CD14-positive monocyte (primary cell): Measurements from ENCODE around the gene LRCH1. TPM values are rescaled to one million over a fixed set of nuclear protein-coding genes. Genes with fewer than 3 reads are reported as not detected.

Source experiments
- DNase-seq, 3 donors: peaks; one replicate each; pipeline ENCODE4 v3.0.0-alpha.2; 2011 to 2022
- H2AFZ ChIP-seq: 2 replicates; pipeline ENCODE4 v1.6.0; 2012; ENCODE audit warnings: mild to moderate bottlenecking, low read depth, low read length, inconsistent platforms; ENCODE audit not compliant: insufficient read depth, poor library complexity, severe bottlenecking
- H3K27ac ChIP-seq, 2 donors: 1 replicate in 1 of 2; 2 replicates in 1 of 2; pipeline ENCODE4 v1.5.1; 2012 to 2013; ENCODE audit warnings: low read length in 2 of 2, control low read depth in 1 of 2, inconsistent platforms in 1 of 2, low read depth in 1 of 2, mild to moderate bottlenecking in 1 of 2
- H3K27me3 ChIP-seq, 2 donors: one replicate each; pipeline versions ENCODE4 v1.6.0 to v1.6.1; 2011 to 2013; ENCODE audit warnings: low read length in 2 of 2; ENCODE audit not compliant: control insufficient read depth in 2 of 2, insufficient read depth in 2 of 2
- H3K36me3 ChIP-seq, 2 donors: replicated peaks in 1 of 2; 1 replicate in 1 of 2; 2 replicates in 1 of 2; pipeline versions ENCODE4 v1.5.1 to v1.6.1; 2012 to 2013; ENCODE audit warnings: low read length in 2 of 2, control low read depth in 1 of 2, inconsistent platforms in 1 of 2, mild to moderate bottlenecking in 1 of 2; ENCODE audit not compliant: insufficient read depth in 2 of 2, control insufficient read depth in 1 of 2
- H3K4me1 ChIP-seq, 2 donors: 1 replicate in 1 of 2; 2 replicates in 1 of 2; pipeline versions ENCODE4 v1.5.1 to v1.6.1; 2012 to 2013; ENCODE audit warnings: low read length in 2 of 2, control low read depth in 1 of 2, inconsistent platforms in 1 of 2, mild to moderate bottlenecking in 1 of 2, moderate library complexity in 1 of 2; ENCODE audit not compliant: insufficient read depth in 2 of 2, control insufficient read depth in 1 of 2
- H3K4me2 ChIP-seq: replicated peaks from 2 replicates; pipeline ENCODE3; 2012; ENCODE audit warnings: low read length, moderate library complexity, mild to moderate bottlenecking; ENCODE audit not compliant: poor library complexity, severe bottlenecking; ENCODE audit errors: extremely low read depth
- H3K4me3 ChIP-seq, 3 experiments: fragments of 200-600 bp in 1 of 3; sonication (generic) in 1 of 3; replicated peaks in 1 of 3; 1 replicate in 2 of 3; 2 replicates in 1 of 3; pipeline ENCODE4 v1.5.1; 2011 to 2013; ENCODE audit warnings: low read length in 3 of 3, mild to moderate bottlenecking in 3 of 3, control low read depth in 2 of 3, low read depth in 2 of 3, inconsistent platforms in 1 of 3, moderate library complexity in 1 of 3
- H3K79me2 ChIP-seq: 2 replicates; pipeline ENCODE4 v1.6.0; 2012; ENCODE audit warnings: mild to moderate bottlenecking, control low read depth, inconsistent platforms, low read length, moderate library complexity; ENCODE audit not compliant: insufficient read depth
- H3K9ac ChIP-seq: 2 replicates; pipeline ENCODE4 v1.6.0; 2017; ENCODE audit warnings: low read length, mild to moderate bottlenecking; ENCODE audit not compliant: insufficient read depth, poor library complexity, severe bottlenecking
- H3K9me3 ChIP-seq, 2 donors: replicated peaks in 1 of 2; 1 replicate in 1 of 2; 2 replicates in 1 of 2; pipeline versions ENCODE4 v1.5.1 to v1.6.1; 2012 to 2013; ENCODE audit warnings: low read length in 2 of 2, control low read depth in 1 of 2; ENCODE audit not compliant: control insufficient read depth in 1 of 2, insufficient read depth in 1 of 2
- H4K20me1 ChIP-seq: 2 replicates; pipeline ENCODE4 v1.6.0; 2012; ENCODE audit warnings: mild to moderate bottlenecking, low read length, control low read depth, moderate library complexity; ENCODE audit not compliant: insufficient read depth
- H3K27ac Mint-ChIP-seq, 7 donors: one replicate each; pipeline ENCODE4 v1.8.0; 2020; ENCODE audit warnings: mild to moderate bottlenecking in 7 of 7, mixed read lengths in 7 of 7, moderate library complexity in 6 of 7, inconsistent platforms in 2 of 7
- H3K27me3 Mint-ChIP-seq, 3 donors: one replicate each; pipeline ENCODE4 v1.8.0; 2021 to 2022; ENCODE audit warnings: low read depth in 3 of 3, mild to moderate bottlenecking in 3 of 3, mixed read lengths in 3 of 3, moderate library complexity in 3 of 3, inconsistent platforms in 1 of 3
- H3K36me3 Mint-ChIP-seq, 2 donors: one replicate each; pipeline ENCODE4 v1.8.0; 2020; ENCODE audit warnings: mixed read lengths in 2 of 2, inconsistent platforms in 1 of 2, mild to moderate bottlenecking in 1 of 2
- H3K4me1 Mint-ChIP-seq: one replicate; pipeline ENCODE4 v1.8.0; 2020; ENCODE audit warnings: mild to moderate bottlenecking, mixed read lengths
- H3K4me3 Mint-ChIP-seq, 2 donors: one replicate each; pipeline ENCODE4 v1.8.0; 2020; ENCODE audit warnings: mild to moderate bottlenecking in 2 of 2, mixed read lengths in 2 of 2, moderate library complexity in 1 of 2
- H3K9me3 Mint-ChIP-seq, 7 donors: one replicate each; pipeline ENCODE4 v1.8.0; 2020 to 2022; ENCODE audit warnings: mixed read lengths in 7 of 7, mild to moderate bottlenecking in 6 of 7, moderate library complexity in 6 of 7, inconsistent platforms in 2 of 7
- CTCF ChIP-seq: fragments of 200-600 bp; IDR thresholded peaks from one replicate; pipeline ENCODE4 v1.8.0; 2022; ENCODE audit warnings: antibody characterized with exemption, mild to moderate bottlenecking
- WGBS: methylation state at CpG from one replicate; pipeline ENCODE4 v1.1.5; 2013; ENCODE audit warnings: missing lambda C conversion rate; ENCODE audit not compliant: insufficient coverage; 5-methylcytosine and 5-hydroxymethylcytosine counted together
- intact Hi-C, 2 donors: fragments of 100-400 bp; cut with micrococcal nuclease; formaldehyde crosslinking; loops; one replicate each; pipeline versions ENCODE4 v1.15.0 to v1.15.1; 2023
- polyA minus RNA-seq: library from RNA; depleted of rRNA, polyadenylated mRNA; stranded (reverse); fragments of >200 nt; gene quantifications from 2 replicates; pipeline ENCODE4 v1.2.3, GENCODE V29; 2012
- polyA plus RNA-seq, 3 donors: library from polyadenylated mRNA; depleted of rRNA in 1 of 3; unstranded in 2 of 3; stranded (reverse) in 1 of 3; fragments of 300-500 nt in 2 of 3; fragments of >200 nt in 1 of 3; fragmentation: Illumina TruSeq in 2 of 3; gene quantifications; 1 replicate in 2 of 3; 2 replicates in 1 of 3; pipeline ENCODE4 v1.2.3, GENCODE V29; 2012 to 2021
- total RNA-seq, 12 experiments: library from RNA in 1 of 12; stranded (reverse) in 1 of 12; fragments of 120-200 nt in 1 of 12; gene quantifications; one replicate each; pipeline ENCODE4 v1.2.4 and lab custom pipeline; 2013 to 2026; ENCODE audit warnings: mixed read lengths in 6 of 12, inconsistent platforms in 1 of 12

Gene LRCH1
- 6.0 TPM for total RNA-seq (2013)
- polyA plus RNA-seq (1 to 10 TPM in 2 of 3 donors, under 1 TPM in 1; 0.88 to 7.1 (median 2.1) TPM), polyA minus RNA-seq (5.7 and 6.1 TPM in 2 replicates), total RNA-seq (lab: John Stamatoyannopoulos, UW) (22.6 to 45.4 (median 27.9) reads per million in 11 experiments)

GRCh38 chr13:46552889-46553520 lies at the start of gene LRCH1:
Gene LRCH1 (plus strand): TSS chr13:46553170. CDS start chr13:46553397, 227 bp downstream.
- Histone ChIP-seq H3K9ac (peak within 1 kb of the TSS; percentile 68), H3K9me3 (no peaks in the 10 kb centered on the region), H4K20me1 (peaks cover 47% of the 10 kb centered on the region), H3K79me2 (peaks cover 49% of the 10 kb centered on the region), H3K4me3 (peak within 1 kb of the TSS; percentile 55 to 93 (median 83)), H3K27me3 (no peaks in the 10 kb centered on the region), H2AFZ (peak within 1 kb of the TSS; percentile 91), H3K27ac (peak within 1 kb of the TSS; percentile 55 to 80), H3K4me1 (peaks cover 18 to 30% of the 10 kb centered on the region in 2 donors), H3K36me3 (no peaks in the 10 kb centered on the region), H3K4me2 (peak within 1 kb of the TSS; percentile 88)
- H3K4me3 Mint-ChIP-seq: peak within 1 kb of the TSS; percentile 93 to 95
- peaks cover 0 to 2% (median 0%) of the 10 kb centered on the region in 7 donors for H3K9me3 Mint-ChIP-seq
- intact Hi-C loops: loop anchor here (5.0 to 10.0 kb wide), 5 partner anchors 44 to 169 kb away; no protein-coding TSS in a partner anchor
- peak within 1 kb of the TSS; percentile 46 to 87 (median 82) for H3K27ac Mint-ChIP-seq
- no peak for TF ChIP-seq CTCF
- H3K4me1 Mint-ChIP-seq: peaks cover 35% of the 10 kb centered on the region
- DNase-seq: peak; percentile 61 to 73 (median 68)
- peaks cover 10 to 14% (median 10%) of the 10 kb centered on the region in 3 donors for H3K27me3 Mint-ChIP-seq
- no peaks in the 10 kb centered on the region for H3K36me3 Mint-ChIP-seq
- WGBS: 0% methylated on average over 34 of the region's 66 CpGs

GRCh38 chr13:46504036-46504435 lies 48.9 kb upstream of the LRCH1 start:
- TF ChIP-seq CTCF: no peak
- peaks cover 6 to 7% of the 10 kb centered on the region in 2 donors for H3K4me1 ChIP-seq
- WGBS: 100% methylated on average over 1 of the region's 2 CpGs
- no peaks in the 10 kb centered on the region for H3K79me2 ChIP-seq
- no peak overlapping the region for H3K9ac ChIP-seq
- no peaks in the 10 kb centered on the region for H4K20me1 ChIP-seq
- H3K4me3 Mint-ChIP-seq: no peak overlapping the region
- DNase-seq: no peak
- H2AFZ ChIP-seq: no peak overlapping the region
- H3K27me3 Mint-ChIP-seq: peaks cover 27 to 52% (median 28%) of the 10 kb centered on the region in 3 donors
- no peak overlapping the region for H3K27ac Mint-ChIP-seq
- H3K4me1 Mint-ChIP-seq: peaks cover 12% of the 10 kb centered on the region
- H3K27me3 ChIP-seq: peaks cover 12 to 14% of the 10 kb centered on the region in 2 donors
- no peak overlapping the region for H3K27ac ChIP-seq
- H3K4me3 ChIP-seq: no peak overlapping the region
- H3K36me3 ChIP-seq: no peaks in the 10 kb centered on the region
- no peaks in the 10 kb centered on the region for H3K36me3 Mint-ChIP-seq
- intact Hi-C loops: no loop called here
- no peak overlapping the region for H3K4me2 ChIP-seq
- H3K9me3 Mint-ChIP-seq: peaks cover 0 to 8% (median 3%) of the 10 kb centered on the region in 7 donors
- H3K9me3 ChIP-seq: no peaks in the 10 kb centered on the region
